NCI-H2081 (cell line): Measurements from ENCODE around the gene LILRB3.
"Not testable (repeated sequence)": the region's sequence is repeated elsewhere in the genome, so short reads cannot be mapped to it uniquely, and the experiment has no call there.

Experiments
- DNase-seq, 2 experiments: peaks; one replicate each; lab custom pipeline; 2025; lab: John Stamatoyannopoulos, UW

Gene LILRB3

DNA sequence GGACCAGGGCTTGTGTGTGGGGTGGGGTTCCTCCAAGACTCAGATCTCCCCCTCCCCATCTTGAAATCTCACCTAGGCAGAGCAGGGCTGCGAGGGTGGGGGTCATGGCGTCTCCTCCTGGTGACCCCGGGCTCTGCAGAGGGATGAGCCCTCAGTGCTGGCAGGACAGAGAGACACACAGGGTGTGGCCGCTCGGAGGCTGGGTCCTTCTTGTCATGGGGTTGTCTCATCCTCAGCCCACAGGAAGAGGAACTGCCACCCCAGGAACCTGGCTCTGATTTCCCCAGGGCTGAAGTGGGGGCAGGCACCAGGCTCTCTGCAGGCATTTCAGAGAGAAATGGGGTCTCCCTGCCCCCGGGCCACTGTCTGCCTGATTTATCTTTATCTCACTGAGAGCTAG, 19.8 kb upstream of the LILRB3 start, which contains the start of gene LILRA6:
LILRA6 (minus strand) TSS at position 145 of the 400 bp plus-strand sequence.
- not testable (repeated sequence) for DNase-seq

DNA sequence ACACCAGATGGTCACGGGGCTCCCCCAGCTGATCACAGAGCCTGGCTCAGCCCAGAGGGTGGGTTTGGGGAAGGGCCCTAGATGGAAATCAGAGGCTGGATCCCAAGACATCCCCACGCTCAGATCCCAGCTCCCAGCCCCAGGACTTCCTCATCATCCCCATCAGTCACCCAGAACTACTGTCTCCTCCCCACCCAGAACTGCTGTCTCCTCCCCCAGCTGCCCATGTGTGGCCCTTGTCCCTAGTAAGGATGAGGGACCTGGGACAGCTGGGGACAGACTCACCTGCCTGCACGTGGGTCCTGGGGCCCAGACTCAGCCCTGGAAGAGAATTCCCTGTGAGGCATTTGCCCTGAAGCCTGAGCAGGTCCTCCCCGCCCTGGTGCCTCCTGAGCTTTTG, 19.4 kb upstream of the LILRB3 start:
- DNase-seq, result not testable (repeated sequence)

DNA sequence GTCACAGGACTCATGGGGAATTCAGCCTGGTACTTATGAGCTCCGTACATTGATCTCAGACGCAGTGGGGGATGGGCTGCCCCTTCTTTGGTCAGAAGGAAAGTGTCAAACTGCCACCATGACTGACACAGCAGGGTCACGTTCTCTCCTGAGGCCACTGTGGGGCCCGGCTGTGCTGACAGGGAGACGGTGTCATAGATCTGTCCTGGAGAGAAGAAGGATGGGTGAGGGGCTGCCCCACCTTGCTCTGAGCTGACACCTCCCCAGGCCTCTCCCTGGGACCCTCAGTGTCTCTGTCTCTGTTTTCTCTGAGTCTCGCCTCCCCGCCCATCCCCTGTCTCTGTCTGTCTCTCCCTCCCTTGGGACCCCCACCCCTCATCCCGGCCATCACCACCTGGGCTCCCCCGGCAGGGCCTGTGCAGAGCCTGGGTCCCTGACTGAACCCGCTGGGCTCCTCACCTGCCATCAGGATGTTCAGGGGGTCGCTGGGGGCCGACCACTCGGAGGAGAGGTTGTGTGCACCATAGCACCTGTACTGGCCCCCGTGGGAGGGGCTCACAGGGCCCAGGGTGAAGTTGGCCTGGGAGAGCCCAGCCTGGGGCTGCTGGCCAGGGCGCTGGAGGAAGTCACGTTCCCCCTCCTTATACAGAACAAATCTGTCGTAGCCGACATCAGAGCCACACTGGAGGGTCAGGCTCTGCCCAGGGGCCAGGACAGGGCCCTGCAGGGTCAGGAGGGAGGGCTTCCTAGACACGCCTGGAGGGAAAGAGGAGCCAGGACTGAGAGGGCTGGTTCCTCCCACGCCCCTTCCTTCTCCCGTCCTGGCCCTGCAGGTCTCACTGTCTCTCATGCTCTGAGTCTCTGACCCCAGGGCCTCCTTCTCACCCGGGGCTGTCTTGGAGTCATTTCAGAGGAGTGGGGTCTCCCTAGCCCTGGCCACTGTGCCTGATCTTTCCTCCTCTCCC, 17.8 kb upstream of the LILRB3 start:
- DNase-seq, result not testable (repeated sequence)

GRCh38 chr19:54239491-54240371, 16.9 kb upstream of the LILRB3 start:
- not testable (repeated sequence) for DNase-seq

DNA sequence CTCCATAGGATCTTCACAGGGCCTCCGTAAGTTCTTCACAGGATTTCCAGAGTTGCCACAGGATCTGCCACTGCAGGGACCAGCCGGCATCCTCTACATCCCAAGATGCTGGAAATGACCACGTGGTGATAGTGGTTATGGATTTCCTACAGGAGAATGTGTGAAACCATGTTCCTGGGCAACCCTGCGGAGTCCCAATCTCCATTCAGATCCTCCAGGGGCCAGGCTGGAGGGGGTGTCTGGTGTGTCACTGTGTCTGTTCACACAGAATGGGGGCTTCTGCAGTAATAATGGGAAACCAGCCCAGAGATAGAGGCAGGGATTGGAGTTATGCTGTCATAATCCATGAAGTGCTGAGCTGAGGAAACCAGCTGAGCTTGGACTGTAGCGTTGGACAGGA, 11.1 kb upstream of the LILRB3 start:
- no peak for DNase-seq

DNA sequence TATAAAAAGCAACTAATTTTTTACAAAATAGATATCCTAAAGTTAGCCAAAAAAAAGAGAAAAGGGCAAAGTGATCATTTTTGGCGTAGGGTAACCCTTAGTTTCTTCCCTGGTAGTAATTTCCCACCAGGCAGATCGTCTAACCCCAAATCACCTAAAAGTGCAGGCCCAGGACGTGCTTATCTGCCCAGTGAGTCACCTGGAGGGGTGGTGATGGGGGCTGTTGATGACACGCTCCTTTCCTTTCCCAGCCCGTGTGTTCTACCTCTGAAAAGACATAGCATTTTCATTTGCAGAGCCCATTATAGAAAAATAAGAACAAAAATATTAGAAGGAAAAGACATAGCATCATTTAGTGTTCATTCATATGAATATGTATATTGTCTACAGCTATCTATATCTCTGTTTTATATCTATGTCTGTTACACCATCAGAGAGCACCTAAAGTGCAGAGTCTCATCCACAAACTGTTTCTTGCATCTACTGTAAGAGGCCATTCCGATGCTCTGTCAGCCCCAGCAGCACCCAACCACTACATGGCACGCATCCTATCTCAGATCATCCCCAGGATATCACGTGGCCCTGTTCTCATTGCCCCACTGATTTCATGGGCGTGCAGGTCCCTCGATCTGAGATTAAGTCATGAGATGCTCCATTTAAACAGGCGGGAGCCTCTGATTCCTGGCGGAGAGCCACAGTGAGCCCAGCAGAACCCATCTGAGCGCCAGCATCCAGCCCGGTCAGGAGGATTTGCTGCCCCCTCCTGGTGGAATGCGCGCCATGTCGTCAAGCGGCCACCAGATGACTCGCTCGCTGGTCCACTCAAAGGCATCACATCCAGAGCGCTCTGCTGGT, 8.5 kb upstream of the LILRB3 start:
- peak; percentile 71 to 79 for DNase-seq

DNA sequence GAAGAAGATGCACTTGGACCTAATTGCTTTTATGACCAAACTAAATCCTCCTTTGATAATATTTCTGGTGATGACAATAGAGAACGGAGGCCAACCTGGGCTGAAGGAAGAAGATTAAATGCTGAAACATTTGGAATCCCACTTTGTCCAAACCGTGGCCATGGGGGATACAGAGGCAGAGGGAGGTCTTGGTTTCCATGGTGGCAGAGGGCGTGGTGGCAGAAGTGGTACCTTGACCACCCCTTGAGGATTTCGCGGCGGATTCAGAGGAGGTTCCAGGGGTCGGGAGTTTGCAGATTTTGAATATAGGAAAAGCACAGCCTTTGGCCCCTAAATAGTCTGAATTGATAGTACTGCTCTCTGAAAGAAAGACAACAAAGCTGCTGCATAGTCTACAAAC, 7.2 kb upstream of the LILRB3 start:
- DNase-seq, result no peak

GRCh38 chr19:54229146-54229545, 6.3 kb upstream of the LILRB3 start:
- no peak for DNase-seq

DNA sequence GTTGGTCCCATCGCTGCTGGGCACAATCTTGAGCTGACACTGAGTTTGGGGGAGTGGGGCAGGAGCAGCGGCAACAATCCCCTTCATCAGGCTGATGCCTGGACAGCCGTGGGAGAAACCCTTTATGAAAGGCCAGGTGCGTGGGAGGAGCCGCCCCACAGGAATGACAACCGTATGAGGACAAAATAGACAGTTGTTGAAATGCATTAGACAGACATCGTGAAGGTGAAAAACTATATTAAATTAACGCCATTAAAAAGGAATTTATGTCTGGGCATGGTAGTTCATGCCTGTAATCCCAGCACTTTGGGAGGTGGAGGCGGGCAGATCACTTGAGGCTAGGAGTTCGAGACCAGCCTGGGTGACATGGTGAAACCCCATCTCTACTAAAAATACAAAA, 1.8 kb upstream of the LILRB3 start:
- not testable (repeated sequence) for DNase-seq

- not testable (repeated sequence) for DNase-seq
Observed at GRCh38 chr19:54223937-54224281, 1.1 kb upstream of the LILRB3 start.

DNA sequence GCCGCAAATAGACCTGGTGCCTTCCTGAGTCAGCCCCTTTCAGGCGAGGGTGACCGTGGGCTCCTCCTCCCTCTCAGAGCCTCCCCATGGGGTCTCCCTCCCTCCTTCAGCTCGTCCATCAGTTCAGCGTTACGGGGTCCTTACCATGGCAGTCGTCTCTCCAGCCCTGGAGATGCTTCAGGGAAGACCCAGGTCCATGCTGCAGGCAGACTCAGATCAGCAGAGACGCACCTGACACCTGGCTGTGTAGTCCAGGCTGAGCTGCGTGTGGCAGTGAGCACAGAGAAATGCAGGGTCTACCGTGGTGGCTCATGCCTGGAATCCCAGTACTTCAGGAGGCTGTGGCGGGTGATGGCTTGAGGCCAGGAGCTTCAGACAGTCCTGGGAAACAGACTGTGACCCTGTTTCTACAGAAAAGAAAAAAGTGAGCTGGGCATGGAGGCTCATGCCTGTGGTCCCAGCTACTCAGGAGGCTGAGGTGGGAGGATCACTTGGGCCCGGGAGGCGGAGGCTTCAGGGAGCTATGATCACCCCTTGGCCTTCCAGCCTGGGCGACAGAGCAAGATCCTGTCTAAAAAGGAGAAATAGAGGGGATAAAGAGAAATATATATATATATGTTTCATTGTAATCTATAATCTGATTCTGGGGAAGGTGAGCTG, 600 bp upstream of the LILRB3 start:
- not testable (repeated sequence) for DNase-seq

DNA sequence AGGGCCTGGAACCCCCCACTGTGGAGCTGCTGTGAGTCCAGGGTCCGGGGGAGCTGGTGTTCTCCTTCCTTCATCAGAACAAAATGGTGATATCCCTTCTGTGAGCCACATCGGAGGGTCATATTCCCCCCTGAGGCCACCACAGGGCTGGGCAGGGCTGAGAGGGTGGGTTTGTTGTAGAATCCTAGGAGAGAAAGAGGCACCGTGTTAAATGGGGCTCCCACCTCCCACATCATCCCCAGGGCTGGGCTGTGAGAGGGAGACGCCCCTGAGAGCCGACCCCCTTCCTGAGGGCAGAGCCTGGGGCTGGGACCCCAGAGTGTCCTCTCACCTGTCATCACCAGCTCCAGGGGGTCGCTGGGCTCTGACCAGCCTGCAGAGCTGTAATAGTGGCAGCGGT, 860 bp downstream of the LILRB3 start:
- not testable (repeated sequence) for DNase-seq

DNA sequence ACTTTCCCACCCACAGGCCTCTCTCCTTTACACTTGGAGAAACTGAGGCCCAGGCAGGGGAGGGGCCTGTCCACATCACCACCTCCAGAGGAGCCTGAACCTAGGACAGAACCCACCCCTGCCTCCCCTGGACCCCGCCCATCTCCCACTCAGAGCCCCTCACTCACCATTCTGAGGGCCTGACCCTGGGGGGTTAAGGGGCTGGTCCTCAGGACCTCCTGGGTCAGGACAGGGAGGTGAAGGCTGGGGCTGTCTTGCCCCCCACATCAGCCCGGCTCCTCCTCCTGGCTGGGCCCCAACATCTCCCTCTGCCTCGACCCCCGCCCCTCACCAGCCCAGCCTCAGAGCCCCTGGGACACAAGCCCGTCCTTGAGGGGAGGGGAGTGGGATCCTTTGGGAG, 3.1 kb downstream of the LILRB3 start:
- DNase-seq, result not testable (repeated sequence)

DNA sequence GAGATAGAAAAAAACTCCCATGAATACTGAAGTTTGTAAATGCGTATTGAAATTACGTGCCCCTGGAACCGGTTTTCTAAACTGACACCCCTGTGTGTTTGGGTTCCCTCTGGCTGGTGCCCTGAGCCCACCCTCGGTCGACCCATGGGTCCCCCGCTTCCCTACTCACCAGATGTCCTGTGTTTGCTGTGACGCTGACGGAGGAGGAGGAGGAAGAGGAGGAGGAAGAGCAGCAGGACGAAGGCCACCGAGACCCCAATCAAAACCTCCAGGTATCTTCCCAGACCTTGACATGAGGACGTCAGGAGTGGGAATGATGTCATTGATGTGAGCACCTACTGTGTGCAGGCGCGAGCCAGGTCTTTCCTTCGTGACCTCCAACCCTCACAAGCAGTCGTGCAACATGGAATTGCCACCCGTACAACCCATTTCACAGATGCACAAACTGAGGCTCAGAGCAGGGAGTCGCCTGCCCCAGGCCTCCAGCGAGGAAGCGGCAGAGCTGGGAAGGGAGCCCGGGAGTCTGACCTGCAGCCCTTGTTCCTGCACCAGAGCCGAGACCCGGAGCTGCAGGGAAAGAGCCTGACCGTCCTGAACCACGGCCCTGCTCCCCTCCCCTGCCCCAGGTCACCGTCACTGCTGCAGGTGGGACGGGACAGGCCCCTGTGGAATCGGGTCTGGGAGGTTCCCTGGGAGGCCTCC, 3.7 kb downstream of the LILRB3 start:
- no peak for DNase-seq

DNA sequence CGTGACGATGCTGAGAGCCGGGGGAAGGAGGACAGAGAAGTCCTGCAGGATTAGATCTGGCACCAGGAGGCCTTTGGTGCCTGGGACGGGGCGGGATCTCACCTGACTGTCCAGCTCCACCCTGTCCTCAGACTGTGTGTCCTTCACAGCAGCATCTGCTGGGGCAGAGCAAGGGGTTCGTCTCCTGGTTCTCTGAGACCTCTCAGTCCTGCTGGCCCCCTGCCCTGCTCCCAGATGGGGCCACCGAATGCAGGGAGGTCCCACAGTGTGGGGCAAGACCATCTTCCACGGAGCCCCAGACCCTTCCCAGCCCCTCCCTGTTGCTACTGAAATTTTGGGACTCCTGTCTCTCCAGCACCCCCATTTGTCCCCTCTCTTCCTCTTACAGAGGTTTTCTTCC, 4.5 kb downstream of the LILRB3 start:
- no peak for DNase-seq

- not testable (repeated sequence) for DNase-seq
Observed at GRCh38 chr19:54217517-54218247, 5.1 kb downstream of the LILRB3 start.

- no peak for DNase-seq
Observed at GRCh38 chr19:54216869-54217268, 5.9 kb downstream of the LILRB3 start.

DNA sequence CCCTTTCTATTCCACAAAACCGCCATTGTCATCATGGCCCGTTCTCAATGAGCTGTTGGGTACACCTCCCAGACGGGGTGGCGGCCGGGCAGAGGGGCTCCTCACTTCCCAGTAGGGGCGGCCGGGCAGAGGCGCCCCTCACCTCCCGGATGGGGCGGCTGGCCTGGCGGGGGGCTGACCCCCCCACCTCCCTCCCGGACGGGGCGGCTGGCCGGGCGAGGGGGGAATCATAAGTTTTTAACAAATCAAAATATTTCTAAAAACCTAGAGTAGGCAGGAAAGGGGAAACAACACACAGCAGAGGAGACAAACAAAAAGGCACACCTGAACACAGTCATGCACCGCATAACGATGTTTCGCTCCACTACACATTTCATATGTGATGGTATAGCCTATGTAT, 8.1 kb downstream of the LILRB3 start:
- not testable (repeated sequence) for DNase-seq

GRCh38 chr19:54214217-54214616, 8.6 kb downstream of the LILRB3 start:
- DNase-seq, result not testable (repeated sequence)

DNA sequence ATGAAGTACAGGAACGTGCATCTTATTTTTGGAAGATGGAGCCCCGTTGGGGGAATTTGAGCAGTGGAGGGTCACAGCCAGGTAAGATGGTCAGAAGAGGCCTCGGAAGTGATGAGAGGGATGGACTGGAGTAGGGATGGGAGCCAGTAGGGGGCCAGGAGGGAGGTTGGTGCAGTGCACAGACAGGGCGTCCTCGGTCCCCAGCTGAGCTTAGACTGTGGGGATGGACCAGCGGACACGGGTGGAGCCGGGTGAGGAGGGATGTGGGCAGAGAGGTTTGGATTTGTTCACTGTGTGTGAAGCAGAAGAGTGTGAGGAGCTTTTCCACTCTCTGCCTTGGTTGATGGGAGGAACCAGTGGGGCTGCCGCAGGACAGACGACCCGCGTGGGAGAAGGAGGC, 11.6 kb downstream of the LILRB3 start:
- DNase-seq, result no peak
